GM18858 (cell line): Measurements from ENCODE around the gene STK32C.

Source experiments
- ATAC-seq: cut with Tn5 transposase; IDR thresholded peaks from one replicate; pipeline ENCODE4 v1.9.1; 2021; ENCODE audit not compliant: unreplicated experiment

Gene STK32C

GRCh38 chr10:132283604-132284382 lies 24.0 kb downstream of the STK32C start:
- ATAC-seq = no peak

GRCh38 chr10:132282667-132283603 lies 24.8 kb downstream of the STK32C start:
- no peak for ATAC-seq

GRCh38 chr10:132281915-132282666 lies 25.7 kb downstream of the STK32C start:
- ATAC-seq = no peak

GRCh38 chr10:132280646-132281074 lies 27.1 kb downstream of the STK32C start:
- no peak for ATAC-seq

- ATAC-seq = no peak
These were observed 27.7 kb downstream of the STK32C start for GRCh38 chr10:132279873-132280645.

GRCh38 chr10:132277311-132277741 lies 30.4 kb downstream of the STK32C start:
- no peak for ATAC-seq

GRCh38 chr10:132276706-132277105 lies 31.0 kb downstream of the STK32C start:
- ATAC-seq = no peak

- ATAC-seq = no peak
These were observed 31.5 kb downstream of the STK32C start for GRCh38 chr10:132276179-132276675.

GRCh38 chr10:132275426-132276178 lies 32.1 kb downstream of the STK32C start:
- ATAC-seq = no peak

- no peak for ATAC-seq
These were observed 32.8 kb downstream of the STK32C start for GRCh38 chr10:132274986-132275385.

- ATAC-seq = no peak
These were observed 33.2 kb downstream of the STK32C start for GRCh38 chr10:132274581-132274980.

- no peak for ATAC-seq
These were observed 33.8 kb downstream of the STK32C start for GRCh38 chr10:132273966-132274365.

GRCh38 chr10:132273304-132273944 lies 34.3 kb downstream of the STK32C start:
- ATAC-seq = no peak

GRCh38 chr10:132272231-132272971 lies 35.3 kb downstream of the STK32C start:
- ATAC-seq = no peak

- ATAC-seq = no peak
These were observed 36.1 kb downstream of the STK32C start for GRCh38 chr10:132271458-132272230.

- ATAC-seq = no peak
These were observed 36.9 kb downstream of the STK32C start for GRCh38 chr10:132270721-132271457.

GRCh38 chr10:132270256-132270655 lies 37.5 kb downstream of the STK32C start:
- ATAC-seq = no peak
